Suprapubic skin (tissue), 3 donors: ENCODE measurements around the gene MYZAP.

Experiments used
- EP300 ChIP-seq: sonication (generic); formaldehyde crosslinking; IDR thresholded peaks from one replicate; pipeline ENCODE4 v1.6.1; 2017; ENCODE audit warnings: antibody characterized with exemption
- TF ChIP-seq, protein P1 (sequence below), 2 donors: fragments of 200-600 bp in 1 of 2; fragments of 450-650 bp in 1 of 2; sonication (generic) in 1 of 2; IDR thresholded peaks; one replicate each; pipeline ENCODE4 v1.5.1; 2016 to 2019; ENCODE audit warnings: antibody characterized with exemption in 2 of 2, mild to moderate bottlenecking in 1 of 2, moderate library complexity in 1 of 2

DNA sequence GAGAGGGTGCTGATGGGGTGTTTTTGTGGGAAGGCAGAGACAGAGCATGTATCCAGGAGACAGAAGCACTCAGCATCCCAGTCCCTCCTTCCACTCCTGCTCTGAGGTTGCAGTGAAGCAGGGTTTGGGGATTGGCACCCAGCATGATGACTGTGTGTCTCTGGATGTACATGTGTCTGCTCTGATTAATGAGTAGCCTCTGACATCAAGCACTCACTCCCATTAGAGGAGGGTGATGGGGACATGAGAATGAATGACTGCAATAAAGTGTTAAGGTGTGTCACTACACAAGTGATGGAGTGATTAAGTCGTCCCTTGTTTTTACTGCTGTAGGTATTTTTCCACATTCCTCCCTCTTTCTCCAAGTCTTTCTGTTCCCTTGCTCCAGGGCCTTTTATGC, 9.6 kb upstream of the MYZAP start:
- no peak for TF ChIP-seq EP300
- TF ChIP-seq, protein P1, sequence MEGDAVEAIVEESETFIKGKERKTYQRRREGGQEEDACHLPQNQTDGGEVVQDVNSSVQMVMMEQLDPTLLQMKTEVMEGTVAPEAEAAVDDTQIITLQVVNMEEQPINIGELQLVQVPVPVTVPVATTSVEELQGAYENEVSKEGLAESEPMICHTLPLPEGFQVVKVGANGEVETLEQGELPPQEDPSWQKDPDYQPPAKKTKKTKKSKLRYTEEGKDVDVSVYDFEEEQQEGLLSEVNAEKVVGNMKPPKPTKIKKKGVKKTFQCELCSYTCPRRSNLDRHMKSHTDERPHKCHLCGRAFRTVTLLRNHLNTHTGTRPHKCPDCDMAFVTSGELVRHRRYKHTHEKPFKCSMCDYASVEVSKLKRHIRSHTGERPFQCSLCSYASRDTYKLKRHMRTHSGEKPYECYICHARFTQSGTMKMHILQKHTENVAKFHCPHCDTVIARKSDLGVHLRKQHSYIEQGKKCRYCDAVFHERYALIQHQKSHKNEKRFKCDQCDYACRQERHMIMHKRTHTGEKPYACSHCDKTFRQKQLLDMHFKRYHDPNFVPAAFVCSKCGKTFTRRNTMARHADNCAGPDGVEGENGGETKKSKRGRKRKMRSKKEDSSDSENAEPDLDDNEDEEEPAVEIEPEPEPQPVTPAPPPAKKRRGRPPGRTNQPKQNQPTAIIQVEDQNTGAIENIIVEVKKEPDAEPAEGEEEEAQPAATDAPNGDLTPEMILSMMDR (IDR thresholded peaks at IDR 0.05) = no peak
